AG09319 (cell line): ENCODE data around the gene BET1L.

Source experiments
- DNase-seq: peaks from one replicate; pipeline ENCODE4 v3.0.0-alpha.2; 2010; ENCODE audit warnings: low read depth; ENCODE audit errors: extremely low read depth
- CTCF ChIP-seq: IDR thresholded peaks from 2 replicates; pipeline ENCODE4 v1.5.1; 2011; ENCODE audit warnings: low read depth, mild to moderate bottlenecking, inconsistent platforms, low read length, moderate library complexity

Gene BET1L

GRCh38 chr11:209275-210121 is 2.3 kb upstream of the BET1L start:
- TF ChIP-seq CTCF = no peak
- DNase-seq = no peak

GRCh38 chr11:208917-209260 is 1.7 kb upstream of the BET1L start:
- TF ChIP-seq CTCF = no peak
- DNase-seq = no peak

GRCh38 chr11:208181-208916 is 1.1 kb upstream of the BET1L start:
- DNase-seq = no peak
- TF ChIP-seq CTCF = no peak

- no peak for DNase-seq
These were observed 623 bp upstream of the BET1L start for GRCh38 chr11:207863-208180.

GRCh38 chr11:206526-207207 is 532 bp downstream of the BET1L start:
- TF ChIP-seq CTCF = no peak
- no peak for DNase-seq

More at GRCh38 chr11:207863-208180, 623 bp upstream of the BET1L start:
- no peak for TF ChIP-seq CTCF

GRCh38 chr11:206002-206384 is 1.2 kb downstream of the BET1L start:
- no peak for TF ChIP-seq CTCF
- DNase-seq = no peak
